ENCODE measurements around the gene ABCC4.

GRCh38 chr13:95221971-95222732 is 79.1 kb downstream of the ABCC4 start:
- TF ChIP-seq EZH2 (IDR thresholded peaks at IDR 0.05; ENCODE audit: low read length, unreplicated experiment), result no peak
- no peak for TF ChIP-seq CTCF (conservative IDR thresholded peaks at IDR 0.05; ENCODE audit: low read depth, low read length)
- no peak for TF ChIP-seq EZH2phosphoT487 (IDR thresholded peaks at IDR 0.05; ENCODE audit: borderline replicate concordance, low read length)

Data from PC-3 (cell line).